HTR-8/SVneo (cell line): ENCODE results near the gene THSD4.

ENCODE experiments used
- DNase-seq: peaks from one replicate; pipeline ENCODE4 v3.0.0; 2011; ENCODE audit warnings: low spot score, mixed read lengths; ENCODE audit not compliant: insufficient read length
- FAIRE-seq: peaks from 2 replicates; lab custom pipeline; 2011; peaks lifted over from hg19 to GRCh38; lab: Jason Lieb, UNC

The THSD4 gene

DNA sequence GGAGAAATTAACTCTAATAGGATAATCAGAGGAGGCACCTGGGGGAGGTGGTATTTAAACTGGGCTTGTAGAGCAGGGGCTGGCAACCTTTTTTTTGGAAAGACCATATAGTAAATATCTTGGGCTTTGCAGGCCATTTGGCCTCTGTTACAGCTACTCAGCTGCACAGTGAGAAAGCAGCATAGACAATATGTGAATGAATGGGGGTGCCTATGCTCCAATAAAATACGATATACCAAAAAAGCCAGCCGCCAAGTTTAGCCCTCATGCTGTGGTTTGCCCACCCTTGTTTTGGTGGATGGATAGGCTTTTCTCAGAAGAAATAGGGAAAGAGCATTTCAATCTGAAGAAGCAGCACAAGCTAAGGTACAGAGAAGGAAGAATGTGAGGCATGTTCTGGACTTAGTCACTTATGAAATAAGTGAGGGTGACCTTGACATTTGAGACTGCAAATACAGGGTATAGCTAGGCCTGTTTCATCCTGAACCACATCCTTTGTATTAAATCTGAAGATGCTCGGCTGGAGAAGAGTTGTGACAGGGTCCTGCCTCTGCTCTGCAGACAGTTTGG lies 564.0 kb downstream of the THSD4 start:
- no peak for DNase-seq
- no peak for FAIRE-seq

DNA sequence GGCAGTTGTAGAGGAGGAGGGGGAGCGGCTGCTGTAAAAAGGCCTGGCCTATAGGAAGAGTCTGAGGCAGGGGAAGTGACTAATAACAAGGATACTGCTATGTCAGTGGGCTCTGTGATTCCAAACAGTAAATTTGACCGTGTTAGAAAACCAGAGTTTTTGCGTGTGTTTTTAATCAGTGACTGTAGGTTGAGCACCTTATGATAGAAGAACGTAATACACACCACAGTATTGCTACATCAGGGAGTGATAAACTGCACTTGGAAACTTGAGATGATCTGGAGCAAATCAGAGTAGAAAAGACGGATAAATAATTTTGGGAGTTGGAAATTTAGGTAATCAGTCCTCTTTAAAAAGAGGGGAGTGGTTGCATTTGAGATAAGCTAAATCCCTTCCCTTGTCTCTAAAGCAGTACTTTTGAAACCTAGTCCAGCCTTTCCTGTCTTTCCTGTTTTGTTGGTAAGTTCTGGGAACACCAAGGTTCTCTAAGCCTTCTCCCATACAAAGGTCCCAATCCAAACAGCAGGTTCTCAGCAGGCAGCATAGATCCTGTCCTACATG lies 564.6 kb downstream of the THSD4 start:
- peak; percentile 72 for FAIRE-seq

DNA sequence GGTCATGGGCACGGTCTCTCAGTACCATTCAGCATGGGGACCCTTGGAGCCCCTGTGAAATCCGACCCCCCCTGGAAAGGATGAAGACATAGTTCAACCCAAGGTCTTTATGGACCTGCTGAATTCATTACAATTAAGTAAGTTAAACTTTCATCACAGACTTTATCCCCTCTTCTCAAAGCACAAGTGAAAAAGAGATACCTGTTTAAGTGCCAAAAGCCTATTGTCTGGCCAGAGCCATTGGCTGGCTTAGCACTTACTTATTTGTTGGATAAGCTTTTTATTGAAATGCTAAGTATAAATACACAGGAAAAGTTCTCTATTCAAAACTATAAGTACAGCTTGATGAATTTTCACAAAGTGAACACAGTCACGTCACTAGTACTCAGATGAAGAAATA lies 566.7 kb downstream of the THSD4 start:
- DNase-seq (no peak), FAIRE-seq (no peak)

More for the DNA sequence above, 564.6 kb downstream of the THSD4 start:
- DNase-seq = peak; percentile 27

DNA sequence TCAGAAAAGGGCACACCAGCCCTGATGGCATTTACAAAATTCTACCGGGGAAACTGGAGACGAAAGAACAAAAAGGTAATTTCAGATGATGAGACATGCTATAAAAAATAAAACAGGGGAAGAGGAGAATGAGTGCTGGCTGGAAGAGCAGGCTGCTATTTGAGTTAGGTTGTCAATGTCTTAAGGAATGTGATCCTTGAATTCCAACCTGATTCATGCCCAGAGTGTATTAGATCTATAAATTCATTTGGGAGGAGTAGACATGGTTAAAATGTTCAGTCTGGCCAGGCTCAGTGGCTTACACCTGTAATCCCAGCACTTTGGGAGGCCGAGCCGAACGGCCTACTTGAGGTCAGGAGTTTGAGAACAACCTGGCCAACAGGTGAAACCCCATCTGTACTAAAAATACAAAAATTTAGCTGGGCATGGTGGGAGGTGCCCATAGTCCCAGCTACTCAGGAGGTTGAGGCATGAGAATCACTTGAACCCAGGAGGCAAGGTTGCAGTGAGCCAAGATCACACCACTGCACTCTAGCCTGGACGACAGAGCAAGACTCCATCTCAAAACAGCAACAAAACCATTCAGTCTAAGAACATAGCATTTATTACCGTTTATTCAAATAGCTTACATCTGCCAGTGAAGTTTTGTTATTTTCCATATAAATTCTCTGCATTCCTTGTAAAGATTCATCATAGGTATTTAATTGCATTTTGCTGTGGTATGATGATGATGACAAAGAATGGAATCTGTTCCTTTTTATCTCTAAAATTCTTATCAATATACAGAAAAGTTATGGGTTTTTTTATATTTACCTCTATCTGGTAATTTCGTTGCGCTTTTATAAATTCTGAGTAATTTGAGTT lies 568.4 kb downstream of the THSD4 start:
- FAIRE-seq (peak; percentile 33), DNase-seq (peak; percentile 31)

DNA sequence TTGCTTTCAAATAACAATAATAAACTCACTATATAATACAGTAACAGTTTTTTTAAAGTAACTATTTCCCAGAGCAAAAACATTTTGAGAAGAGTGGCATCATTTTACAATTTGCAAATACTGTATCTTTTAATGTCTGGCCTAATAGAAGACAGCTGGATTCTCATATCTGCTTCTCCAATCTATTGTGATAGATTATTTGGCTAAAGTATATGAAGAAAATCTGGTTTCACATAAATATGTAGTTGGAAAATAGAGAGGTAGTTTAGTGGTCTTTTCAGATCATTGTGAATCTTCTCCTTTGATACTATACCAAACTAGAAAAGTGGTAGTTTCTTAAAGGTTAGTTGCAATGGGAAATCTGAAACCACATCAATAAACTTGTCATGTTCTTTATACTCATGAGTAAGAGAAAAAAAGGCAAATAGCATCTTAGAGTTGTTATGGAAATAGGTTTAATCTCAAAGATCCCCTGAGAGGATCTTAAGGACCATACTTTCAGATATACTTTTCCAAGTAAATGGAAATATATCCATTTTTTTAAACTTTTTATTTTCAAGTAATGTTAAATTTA lies 570.2 kb downstream of the THSD4 start:
- DNase-seq (peak; percentile 31), FAIRE-seq (no peak)

DNA sequence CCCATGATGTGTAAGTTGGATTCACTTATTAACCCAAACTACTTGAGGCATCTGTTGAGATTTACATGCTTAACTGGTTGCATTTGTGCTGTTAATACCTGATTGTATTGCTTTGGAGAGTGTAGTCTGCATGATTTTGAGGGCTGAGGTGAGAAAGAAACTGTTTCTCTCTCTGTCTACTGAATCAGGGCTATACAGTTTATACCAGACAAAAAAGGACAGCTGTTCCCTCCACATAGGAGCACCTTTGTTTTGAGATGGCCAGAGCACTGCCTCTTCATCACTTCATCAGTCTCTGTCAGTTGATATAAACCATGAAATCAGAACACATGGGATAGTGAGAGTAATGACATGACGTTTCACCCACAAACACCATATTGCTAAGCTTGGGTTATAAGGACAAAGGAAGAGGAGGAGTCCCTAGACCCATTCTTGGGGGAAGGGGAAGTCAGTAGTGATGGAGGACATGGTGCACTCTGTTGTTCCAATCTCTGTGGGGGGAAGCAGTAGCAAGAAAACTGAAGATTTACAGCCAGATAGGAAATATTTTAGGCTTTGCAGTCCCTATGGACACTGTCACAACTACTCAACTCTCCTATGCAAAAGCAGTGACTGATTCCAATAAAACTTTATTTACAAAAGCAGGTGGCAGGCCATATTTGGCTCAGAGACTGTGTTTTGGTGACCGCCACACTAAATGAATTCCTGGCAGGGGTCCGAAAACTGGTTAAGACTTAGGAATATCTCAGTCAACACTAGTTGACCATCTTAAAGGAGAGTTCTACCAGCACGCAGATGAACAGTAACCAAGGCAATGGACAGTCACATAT lies 571.2 kb downstream of the THSD4 start:
- FAIRE-seq = peak; percentile 57

DNA sequence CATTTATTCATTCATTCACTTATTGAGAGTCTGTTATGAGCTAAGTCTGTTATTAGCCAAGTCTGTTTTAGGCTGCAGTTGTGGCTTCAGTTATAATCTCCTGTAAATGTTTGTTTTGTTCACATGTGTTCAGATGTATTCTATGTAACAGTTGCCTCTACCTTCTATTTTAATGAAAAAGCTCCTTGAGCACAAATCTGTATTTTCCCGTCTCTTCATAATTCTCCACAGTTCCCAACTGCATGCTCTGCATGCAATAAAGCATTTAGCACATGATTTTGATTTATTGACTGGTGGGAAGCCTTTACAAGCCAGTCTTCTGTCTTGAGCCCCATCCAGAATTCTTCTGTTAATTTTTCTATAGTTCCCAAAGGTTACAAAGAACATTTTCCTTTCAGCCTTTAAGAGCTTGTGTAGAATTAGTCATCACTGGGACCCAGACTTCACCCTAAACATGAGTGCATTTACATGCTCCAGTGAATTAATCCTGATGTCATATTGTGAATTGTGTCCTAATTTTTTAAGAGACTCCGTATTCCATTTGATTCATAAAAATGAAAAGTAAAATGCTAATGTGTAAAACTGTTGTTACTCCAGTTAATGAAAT lies 572.7 kb downstream of the THSD4 start:
- no peak for DNase-seq
- FAIRE-seq = no peak

More for the DNA sequence above, 571.2 kb downstream of the THSD4 start:
- DNase-seq = no peak

DNA sequence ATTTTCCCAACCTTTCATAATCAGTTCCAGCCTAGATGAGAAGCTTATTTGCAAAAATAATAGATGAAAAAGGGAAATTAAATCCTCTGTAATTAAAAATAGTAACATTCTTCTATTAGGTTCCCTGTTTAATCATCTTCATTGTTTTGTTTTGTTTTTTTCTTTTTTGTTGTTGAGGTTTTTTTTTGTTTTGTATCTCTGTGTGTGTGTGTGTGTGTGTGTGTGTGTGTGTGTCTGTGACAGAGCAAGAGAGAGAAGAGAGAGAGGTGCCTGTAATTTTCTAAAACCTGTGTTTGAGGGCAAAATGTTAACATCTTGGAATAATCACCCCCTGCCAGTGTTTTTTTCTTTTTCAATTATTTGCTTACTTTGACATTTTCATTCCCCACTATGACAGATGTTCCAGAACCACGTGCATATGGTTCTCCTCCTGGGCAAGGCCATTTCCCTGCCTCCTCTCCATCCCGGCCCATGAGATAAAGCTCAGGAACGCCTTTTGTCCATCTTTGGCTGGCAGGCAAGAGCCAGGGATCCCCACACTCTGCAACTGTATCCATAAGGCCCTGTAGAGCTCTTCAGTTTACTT lies 573.3 kb downstream of the THSD4 start:
- DNase-seq = no peak
- FAIRE-seq = no peak

DNA sequence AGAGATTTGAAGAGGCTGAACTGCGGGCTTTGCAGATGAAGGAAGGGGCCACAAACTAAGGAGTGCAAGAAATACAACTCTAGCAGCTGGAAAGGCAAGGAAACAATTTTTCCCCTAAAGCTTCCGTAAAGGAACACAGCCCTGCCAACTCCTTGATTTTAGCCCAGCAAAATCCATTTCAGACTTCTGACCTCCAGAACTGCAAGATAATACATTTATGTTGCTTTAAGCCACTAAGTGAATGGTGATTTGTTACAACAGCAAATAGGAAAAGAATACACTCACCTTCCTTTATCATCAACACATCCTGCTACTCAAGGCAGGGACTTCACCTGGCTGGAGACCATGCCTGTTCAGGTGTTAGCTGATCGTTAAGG lies 575.8 kb downstream of the THSD4 start:
- DNase-seq (no peak), FAIRE-seq (peak; percentile 81)

DNA sequence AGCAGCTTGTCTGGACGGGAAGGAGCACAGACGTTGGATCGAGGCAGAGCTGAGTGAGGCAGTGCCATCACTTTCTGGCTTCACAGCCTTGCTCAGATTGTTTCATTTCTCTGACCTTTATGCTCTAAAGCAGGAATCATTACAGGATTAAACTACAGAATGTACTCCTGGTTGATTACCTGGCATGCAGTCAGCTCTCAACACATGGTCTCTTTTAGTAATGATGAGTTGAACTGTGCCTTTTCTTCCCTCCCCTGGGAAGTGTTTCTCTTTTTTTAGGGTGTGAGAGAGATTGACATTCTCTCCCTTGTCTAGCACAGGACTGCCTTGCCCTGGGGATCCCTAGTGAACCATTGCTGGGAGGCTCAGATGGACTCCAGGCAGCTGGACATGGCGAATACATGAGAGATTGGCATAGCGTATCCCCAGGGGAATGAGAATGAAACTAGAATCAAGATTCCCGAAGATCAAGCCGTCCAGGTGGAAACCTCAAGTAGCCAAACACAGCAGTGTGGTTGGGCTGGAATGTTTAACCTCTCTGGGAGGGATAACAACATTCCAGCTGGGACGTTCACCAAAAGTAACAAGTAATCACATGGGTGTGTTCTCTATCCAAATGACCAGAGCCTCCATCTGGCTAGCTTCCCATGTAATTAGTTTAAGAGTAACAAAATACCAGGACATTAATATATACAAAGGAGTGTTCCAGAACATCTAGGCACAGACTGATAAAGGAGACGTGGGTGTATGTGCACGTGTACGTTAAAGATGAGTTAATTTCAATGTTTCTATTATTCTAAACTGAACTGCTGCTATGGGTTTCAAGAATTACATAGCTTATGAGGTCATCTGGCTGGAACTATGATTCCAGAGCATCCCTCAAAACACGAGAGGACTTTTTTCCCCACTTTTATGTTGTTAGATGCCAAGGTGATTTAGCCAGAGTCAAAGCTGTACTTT lies 576.5 kb downstream of the THSD4 start:
- no peak for DNase-seq
- no peak for FAIRE-seq

DNA sequence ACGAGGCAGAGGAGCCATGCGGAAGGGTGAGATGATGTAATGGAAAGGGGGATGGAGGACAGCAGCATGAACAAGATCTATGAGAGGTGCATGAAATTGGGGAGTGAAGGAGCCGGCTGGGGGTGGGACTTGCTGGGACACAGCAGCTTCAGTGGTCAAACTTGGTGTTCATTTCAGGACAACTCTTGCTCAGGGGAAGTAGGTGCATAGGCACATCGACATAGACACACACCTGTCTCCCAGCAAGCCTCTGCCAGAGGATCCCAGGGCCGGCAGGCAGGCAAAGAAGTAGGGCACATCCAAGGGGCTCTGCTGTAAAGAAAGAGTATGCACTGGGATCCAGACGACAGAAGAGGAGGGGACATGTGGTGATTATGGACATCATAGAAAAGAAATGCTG lies 582.0 kb downstream of the THSD4 start:
- DNase-seq (no peak), FAIRE-seq (no peak)

DNA sequence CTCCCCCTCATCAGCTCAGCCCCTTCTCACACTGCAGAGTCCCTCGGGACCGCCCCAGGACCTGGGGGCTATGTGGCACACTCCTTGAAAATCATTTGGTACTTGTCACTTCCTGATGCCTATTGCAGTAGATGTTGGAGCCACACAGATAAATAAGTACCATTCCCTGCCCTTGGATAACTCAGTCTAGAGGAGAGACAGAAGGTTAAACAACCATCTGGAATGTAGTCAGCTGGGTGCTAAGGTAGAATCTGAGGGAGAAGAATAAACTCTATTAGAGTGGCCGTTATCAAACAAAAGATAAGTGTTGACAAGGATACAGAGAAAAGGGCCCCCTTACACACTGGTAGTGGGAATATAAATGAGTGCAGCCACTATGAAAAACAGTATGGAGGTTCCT lies 582.8 kb downstream of the THSD4 start:
- DNase-seq (no peak), FAIRE-seq (no peak)

DNA sequence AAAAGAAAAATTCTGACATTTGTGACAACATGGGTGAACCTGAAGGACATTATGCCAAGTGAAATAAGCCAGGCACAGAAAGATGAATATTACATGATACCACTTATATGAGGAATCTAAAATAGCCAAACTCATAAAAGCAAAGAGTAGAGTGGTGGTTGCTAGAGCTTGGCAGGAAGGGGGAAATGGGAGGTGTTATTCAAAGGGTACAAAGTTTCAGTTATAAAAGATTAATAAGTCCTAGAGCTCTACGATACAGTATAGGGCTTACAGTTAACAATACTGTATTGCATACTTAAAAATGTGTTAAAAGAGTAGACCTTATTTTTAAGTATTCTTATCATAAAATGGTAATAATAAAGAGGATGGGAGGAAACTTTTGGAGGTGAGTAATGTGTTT lies 583.5 kb downstream of the THSD4 start:
- DNase-seq (no peak), FAIRE-seq (no peak)

DNA sequence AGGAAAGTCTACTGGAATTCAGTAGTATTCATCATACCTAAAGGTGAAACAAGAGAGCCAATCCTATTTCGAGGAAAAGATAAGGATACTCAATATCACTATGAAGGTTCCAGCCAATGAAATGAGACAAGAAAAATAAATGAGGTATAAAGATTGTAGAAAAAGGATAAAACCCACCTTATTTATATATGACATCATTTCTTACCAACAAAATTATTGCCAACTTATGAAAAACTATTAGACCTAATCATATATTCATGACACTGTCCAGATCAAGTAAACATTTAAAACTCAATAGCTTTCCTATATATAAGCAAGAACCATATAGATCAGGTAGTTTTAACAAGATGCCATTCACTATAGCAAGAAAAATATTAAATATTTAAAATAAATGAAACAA lies 584.7 kb downstream of the THSD4 start:
- no peak for DNase-seq
- FAIRE-seq = no peak

DNA sequence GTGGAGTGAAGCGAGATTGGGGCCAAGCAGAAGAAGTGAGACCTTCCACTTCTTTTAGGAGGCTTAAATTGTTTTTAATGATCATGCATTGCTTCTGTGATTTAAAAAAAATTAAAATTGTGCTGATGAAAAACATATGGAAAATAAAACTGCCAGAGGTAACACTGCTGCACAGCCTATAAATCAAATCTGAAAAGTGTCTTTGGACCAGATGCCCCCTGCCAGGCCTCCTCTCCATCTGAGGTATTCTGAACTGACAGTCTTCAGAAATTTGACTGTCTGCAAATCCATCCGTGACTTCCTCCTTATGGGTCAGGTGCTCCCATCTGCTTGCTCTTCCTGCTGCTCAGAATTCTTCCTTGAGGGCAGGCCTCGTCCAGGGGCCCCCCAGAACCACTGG lies 586.5 kb downstream of the THSD4 start:
- FAIRE-seq (no peak), DNase-seq (no peak)

DNA sequence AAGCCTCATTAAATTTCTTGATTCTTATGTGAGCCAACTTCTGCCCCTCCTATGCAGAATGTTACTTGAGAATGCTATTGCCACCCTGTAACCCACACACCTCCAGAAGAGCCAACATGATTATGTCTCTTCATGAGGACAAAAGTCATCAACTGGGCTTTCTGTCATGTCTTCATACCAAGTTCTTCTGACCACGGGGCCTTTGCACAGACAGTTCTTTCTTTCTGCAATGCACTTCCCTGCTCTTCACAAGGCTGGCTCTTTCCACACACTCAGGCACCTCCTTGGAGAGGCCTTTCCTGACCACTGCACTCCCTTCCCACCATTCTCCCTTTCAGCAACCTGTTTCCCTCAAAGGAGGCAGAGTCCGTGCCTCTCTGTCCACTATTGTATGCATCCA lies 587.2 kb downstream of the THSD4 start:
- DNase-seq = no peak
- no peak for FAIRE-seq

DNA sequence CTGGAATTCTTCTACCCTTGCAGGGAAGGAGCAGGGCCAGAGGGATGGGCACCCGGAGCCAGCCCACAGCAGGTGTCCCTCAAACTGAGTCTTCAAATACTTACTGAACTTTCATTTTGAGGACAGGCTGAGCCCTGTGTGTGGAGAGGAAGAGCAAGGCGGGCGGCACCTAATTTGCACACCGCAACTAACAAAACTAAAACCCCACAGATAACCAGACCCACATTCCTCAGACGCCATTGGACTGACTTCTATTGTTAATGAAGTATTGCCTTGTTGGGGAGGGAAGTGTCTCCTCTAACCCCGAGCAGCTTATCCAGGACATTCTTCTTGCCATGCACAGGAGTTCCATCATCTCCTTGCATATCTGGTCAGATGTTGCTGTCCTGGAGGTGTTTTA lies 589.9 kb downstream of the THSD4 start:
- no peak for DNase-seq
- FAIRE-seq = no peak

DNA sequence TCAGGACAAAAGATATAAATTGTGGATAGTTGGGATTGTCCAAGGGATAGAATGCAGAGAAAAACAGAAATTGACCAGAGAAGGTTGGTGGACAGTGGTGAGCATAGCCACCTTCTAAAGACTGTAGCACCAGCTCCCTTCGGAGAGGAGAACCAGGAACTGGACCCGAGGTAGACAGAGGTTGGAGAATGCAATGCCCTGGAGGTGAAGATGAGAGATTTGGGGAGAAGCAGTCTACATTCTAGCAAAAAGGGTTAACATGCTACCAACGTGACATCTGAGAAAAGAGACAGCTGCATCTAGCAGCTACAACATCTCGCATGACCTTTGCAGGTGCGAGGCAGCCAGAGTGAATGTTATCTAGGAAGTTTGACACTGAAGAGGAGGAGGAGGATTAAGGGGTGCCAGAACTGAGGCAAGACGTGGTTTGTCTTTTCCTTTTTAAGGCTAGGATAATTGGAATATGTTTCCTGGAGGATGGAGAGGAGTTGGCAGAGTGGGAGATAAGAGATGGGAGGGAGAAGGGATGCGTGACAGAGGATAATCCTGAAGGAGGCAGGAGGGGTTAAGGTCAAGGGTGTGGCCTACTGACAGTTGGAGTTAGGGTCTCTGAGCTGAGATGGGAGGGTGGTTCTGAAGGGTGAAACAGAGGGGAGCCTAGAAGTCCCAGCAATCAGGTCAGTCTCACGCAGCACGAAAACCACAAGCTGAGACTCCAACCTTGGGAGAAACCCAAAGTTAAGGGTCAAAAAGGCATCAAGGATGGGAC lies 591.4 kb downstream of the THSD4 start:
- DNase-seq (no peak), FAIRE-seq (peak; percentile 60)
